ENCODE measurements around the gene JCAD. TPM values are rescaled to one million over a fixed set of nuclear protein-coding genes. Genes with fewer than 3 reads are reported as not detected.

JCAD gene
- polyA plus RNA-seq, 3 donors = 7.2 to 40.2 (median 12.1) TPM

DNA sequence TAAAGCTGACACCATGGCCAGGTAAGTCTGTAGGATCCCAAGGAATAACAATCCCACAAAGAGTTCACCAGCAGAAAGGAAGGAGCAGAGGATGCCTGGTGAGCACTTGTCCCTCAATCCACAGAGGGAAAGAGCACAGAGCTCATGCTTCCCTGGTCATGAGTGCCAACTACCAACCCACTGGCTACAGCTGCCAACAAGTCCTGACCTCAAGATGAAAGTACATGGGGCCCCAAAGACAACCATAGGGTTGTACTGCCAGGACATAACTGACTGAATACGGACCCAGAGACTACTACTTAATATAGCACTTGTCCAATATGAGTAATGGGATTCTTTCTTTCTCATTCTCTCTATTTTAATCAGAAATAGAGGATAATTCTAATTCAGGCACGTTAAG lies 83.3 kb downstream of the JCAD start:
- WGBS, 3 donors = 73 to 84% (median 75%) methylated on average over 2 of the region's 2 CpGs
- H3K27ac ChIP-seq (ENCODE audit: low read depth, low read length) = no peak overlapping the region

DNA sequence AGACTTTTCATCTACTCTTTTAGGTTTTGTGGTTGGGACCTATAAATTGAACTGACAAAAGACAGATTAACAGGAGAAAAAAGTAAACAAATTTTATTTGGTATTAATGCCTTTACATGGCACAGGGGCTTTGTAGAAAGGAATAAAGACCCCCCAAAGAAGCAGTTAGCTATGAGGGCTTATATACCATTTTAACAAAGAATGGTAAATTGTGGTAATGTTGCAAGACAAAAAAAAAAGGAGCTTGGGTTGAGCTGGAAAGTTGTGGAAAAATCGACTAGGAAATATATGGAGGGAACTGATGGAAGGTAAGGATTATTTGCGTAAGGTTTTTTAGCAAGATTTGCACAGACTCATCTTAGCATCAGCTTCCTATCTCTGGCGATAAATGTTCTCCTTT lies 84.6 kb downstream of the JCAD start:
- 64 to 94% (median 74%) methylated on average over 3 of the region's 3 CpGs for WGBS, 3 donors
- no peak overlapping the region for H3K27ac ChIP-seq (ENCODE audit: low read depth, low read length)

DNA sequence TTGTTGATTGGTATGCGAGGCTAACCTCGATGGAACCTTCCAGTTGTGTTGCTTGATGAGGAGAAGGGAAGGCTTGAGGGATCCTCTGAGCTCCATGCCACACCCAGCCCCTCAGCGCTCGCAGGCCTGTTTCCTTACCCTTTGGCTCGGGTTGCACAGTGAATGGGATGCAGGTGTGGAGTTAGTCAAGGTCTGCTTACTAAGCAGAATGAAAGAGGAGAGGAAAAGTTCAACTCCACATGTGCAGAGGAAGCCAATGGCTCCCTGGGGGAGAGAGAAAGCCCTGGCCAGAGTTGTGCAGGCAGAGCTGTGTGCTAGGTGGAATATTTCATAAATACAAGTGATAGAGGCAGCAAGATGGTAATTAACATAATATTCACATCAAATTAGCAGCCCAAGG lies 85.5 kb downstream of the JCAD start:
- WGBS, 3 donors = 77 to 81% (median 79%) methylated on average over 5 of the region's 5 CpGs
- H3K27ac ChIP-seq (ENCODE audit: low read depth, low read length) = no peak overlapping the region

DNA sequence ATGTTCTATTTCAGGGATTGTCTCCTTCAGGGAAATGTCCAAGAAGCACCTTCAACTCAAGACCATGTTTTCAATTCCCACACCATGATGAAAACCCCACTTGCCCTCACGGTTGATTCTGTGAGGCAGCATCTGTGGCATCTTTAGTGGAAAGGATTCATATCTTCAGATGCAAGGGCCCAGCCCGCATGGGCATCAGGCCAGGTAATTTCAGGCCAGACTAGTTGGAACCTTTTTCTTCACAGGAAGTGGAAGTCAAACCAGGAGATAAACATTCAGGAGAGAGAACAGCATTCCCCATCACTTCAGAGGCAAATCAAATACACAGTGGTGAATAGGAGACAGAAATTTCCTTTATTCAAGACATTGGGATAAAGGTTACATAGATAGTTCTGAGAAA lies 88.8 kb downstream of the JCAD start:
- no peak overlapping the region for H3K27ac ChIP-seq (ENCODE audit: low read depth, low read length)
- 79 to 89% (median 82%) methylated on average over 2 of the region's 2 CpGs for WGBS, 3 donors

DNA sequence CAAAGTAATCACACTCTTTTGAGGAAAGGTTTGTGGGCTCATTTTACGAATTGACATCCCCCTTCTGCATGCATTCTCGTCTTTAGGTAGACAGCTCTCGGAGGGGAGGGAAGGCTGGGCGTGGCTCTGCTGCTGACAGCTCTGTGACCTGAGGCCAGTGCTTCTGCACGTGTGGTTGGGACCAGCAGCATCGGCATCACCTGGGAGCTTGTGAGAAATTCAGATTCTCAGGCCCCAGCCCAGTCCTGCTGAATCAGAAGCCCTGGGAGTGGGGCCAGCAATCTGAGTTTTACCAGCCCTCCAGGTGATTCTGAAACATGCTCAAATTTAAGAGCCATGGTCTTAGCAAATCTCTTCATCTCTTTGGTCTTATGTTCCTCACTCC lies 89.4 kb downstream of the JCAD start:
- no peak overlapping the region for H3K27ac ChIP-seq (ENCODE audit: low read depth, low read length)
- WGBS, 3 donors = 78 to 89% (median 88%) methylated on average over 6 of the region's 6 CpGs

DNA sequence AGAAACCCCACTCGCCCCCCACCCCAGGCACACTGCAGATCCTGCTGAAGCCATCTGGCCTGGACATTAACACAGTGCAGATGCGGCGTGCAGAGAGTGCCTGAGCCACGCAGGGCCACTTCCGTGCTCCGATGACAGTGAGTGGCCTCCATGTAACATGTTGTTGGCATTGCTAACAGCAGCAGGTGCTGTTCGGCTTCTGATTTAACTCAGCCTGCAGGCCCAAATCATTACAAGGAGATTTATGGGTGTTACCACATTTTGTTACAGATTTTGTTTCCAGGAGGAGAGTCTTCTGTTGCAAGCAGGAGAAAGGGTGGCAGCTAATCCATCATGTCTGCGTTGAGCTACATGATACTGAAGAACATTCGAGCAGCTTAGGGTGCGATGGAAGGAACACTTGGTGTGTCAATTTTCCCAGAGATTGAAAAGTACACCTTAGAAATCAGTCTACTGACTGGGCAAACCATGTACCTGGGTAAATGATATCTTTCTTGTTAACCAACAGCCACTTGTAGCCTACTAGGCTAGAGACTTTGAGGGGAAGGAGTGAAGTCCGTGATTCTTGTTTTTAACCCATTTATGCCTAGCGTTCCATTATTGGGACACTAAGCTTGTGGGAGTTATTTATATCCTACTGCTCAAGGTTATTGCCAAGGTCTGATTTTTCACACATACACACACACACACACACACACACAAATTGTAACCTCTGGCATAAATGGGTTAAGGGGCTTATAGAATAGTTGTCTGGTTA lies 90.0 kb downstream of the JCAD start:
- no peak overlapping the region for H3K27ac ChIP-seq (ENCODE audit: low read depth, low read length)
- WGBS, 3 donors = 82 to 90% (median 83%) methylated on average over 12 of the region's 12 CpGs

DNA sequence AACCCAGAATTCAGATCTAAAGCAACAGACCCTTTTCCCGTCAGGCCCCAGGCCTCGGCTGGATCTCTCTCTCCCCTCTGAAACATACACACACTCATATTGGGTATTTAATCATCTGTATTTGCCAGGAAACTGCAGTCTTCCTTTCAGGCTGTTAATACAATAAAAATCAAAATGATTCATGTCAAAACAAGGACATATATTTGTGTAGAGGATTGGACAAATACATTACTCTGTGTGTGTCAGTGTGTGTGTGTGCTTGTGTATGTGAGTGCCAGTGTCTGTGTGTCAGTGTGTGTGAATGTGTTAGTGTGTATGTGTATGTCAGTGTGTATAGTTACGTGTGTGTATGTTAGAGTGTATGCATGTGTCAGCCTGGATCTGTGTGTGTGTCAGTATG lies 90.8 kb downstream of the JCAD start:
- no peak overlapping the region for H3K27ac ChIP-seq (ENCODE audit: low read depth, low read length)
- 70 to 76% (median 73%) methylated on average over 3 of the region's 3 CpGs for WGBS, 3 donors

DNA sequence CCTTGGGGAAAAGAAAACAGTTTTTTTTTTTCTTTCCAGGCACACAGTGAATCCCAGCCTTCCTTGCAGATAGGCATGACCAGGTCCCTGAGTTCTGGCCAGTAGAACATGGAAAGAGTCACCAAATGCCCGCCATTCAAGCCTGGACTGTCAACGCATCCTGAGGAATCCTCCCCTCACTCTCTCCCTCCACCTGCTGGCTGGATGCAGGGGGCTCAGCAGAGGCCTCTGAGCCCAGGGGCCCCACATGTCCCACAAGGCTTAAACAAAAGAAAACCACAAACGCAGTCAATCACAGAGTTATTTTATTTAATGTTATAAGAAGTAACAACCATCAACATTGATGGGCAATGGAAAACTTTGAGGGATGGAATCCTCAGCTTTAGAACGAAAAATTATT lies 93.1 kb downstream of the JCAD start:
- H3K27ac ChIP-seq (ENCODE audit: low read depth, low read length) = no peak overlapping the region
- WGBS, 3 donors = 89 to 95% (median 94%) methylated on average over 4 of the region's 4 CpGs

All from adipose tissue (tissue), 3 donors.